ENCODE data around the gene SLC43A2. TPM values are rescaled to one million over a fixed set of nuclear protein-coding genes. Genes with fewer than 3 reads are reported as not detected.

Gene SLC43A2
- total RNA-seq, 2 experiments from 2014 or later, result 0.40 to 0.52 TPM

DNA sequence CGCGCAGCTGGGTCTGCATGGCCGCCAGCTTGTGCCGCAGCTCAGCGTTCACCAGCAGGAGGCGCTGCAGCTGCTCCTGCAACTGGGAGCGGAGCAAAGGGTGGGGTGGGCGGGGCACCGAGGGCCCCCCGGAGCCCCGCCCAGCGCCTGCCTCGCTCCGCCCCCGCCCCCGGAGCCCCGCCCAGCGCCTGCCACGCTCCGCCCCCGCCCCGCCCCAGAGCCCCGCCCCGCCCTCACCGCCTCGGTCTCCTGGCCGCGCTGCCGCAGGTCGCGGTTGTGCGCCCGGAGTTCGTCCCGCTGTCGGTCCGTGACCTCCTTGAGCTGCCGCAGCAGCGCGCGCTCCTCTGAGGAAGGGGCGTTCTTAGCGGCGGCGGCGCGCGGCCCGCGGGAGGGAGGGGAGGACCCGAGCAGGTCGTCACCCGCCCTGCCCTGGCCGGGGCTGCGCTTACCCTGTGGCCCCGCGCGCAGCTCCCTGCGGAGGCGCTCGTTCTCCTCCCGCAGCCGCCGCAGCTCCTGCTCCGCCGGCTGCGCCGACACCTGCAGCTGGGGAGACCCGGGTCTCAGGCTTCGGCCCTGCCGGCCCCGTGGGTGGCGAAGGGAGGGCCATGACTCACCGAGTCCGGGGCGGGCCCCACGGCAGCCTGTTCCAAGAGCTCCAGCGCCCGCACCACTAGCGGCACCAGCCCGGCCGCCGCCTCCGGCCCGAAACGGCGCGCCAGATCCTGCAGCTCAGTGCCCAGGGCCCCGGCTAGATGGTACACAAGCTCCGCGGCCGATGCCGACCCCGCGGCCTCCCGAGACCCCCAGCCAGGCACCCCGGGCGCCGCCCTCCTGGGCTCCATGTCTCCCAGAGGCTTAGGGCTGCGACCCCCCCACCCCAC is 20.6 kb upstream of the SLC43A2 start:
- Mint-ChIP-seq H3K27me3 (no peaks in the 10 kb centered on the region), H3K36me3 (ENCODE audit: low read depth) (peaks cover 29% of the 10 kb centered on the region), H3K9me3 (no peaks in the 10 kb centered on the region), H3K4me1 (peaks cover 31% of the 10 kb centered on the region), H3K27ac (peak overlapping the region; percentile 72), H3K4me3 (peak overlapping the region; percentile 61)
- CTCF ChIA-PET, result interaction anchor here (0.6 to 3.0 kb wide), 34 partner anchors 9 to 457 kb away, joined by 3 to 29 read pairs (median 4); partner anchors contain the start of genes INPP5K, PRPF8 and SLC43A2
- DNase-seq, result peak; percentile 94
- POLR2A ChIA-PET, result interaction anchor here (0.9 kb wide), 1 partner anchor 19 kb away, joined by 3 read pairs; no protein-coding TSS in a partner anchor

DNA sequence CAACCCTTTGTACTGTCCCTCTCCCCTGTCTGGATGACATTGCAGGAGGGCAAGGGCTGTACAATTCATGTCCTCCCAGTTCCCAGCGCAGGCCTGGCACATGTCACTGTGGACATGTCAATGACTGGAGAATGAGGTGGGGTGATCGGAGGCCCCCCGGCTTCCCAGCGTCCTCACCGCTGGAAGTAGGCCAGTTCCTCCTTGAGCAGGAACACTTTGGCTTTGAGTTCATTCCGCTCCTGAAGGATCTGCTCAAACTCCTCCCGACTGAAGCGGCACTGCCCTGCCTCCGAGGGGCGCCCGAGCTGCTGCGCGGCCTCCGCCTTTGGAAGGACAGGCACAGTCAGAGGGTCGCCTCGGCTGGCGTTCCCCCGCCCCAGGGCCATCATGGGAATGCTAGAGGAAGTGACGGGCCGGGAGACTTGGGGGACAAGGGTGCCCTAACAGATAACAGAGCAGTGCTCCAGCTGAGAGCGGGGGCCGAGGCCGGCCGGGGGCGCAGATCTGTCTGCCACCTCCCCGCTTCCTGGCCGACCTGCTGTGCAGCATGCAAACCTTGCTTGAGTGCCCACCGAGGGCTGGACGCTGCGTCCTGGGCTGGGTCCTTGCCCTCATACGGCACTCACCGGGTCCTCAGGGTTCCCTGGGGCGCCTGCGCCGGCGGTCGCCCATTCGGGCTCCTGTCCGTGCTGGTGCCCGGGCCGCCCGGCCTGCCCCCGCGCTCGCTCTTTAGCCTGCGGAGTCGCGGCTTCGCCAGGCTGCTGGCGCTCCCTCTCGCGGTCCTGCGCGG is 19.7 kb upstream of the SLC43A2 start:
- Mint-ChIP-seq H3K27me3 (no peaks in the 10 kb centered on the region), H3K4me3 (peak overlapping the region; percentile 61), H3K36me3 (ENCODE audit: low read depth) (peaks cover 21% of the 10 kb centered on the region), H3K9me3 (no peaks in the 10 kb centered on the region), H3K27ac (peak overlapping the region; percentile 64), H3K4me1 (peaks cover 34% of the 10 kb centered on the region)
- CTCF ChIA-PET, result interaction anchor here (0.6 to 3.0 kb wide), 22 partner anchors 8 to 456 kb away, joined by 3 to 29 read pairs (median 4); partner anchors contain the start of gene INPP5K
- POLR2A ChIA-PET, result no interaction called here
- DNase-seq, result no peak

GRCh38 chr17:1647802-1648171 is 19.2 kb upstream of the SLC43A2 start:
- DNase-seq, result no peak
- Mint-ChIP-seq H3K27me3 (no peaks in the 10 kb centered on the region), H3K36me3 (ENCODE audit: low read depth) (peaks cover 15% of the 10 kb centered on the region), H3K9me3 (no peaks in the 10 kb centered on the region), H3K4me3 (no peak overlapping the region), H3K27ac (no peak overlapping the region), H3K4me1 (peaks cover 34% of the 10 kb centered on the region)
- CTCF ChIA-PET, result interaction anchor here (0.6 to 3.0 kb wide), 8 partner anchors 8 to 455 kb away, joined by 3 to 29 read pairs (median 10); no protein-coding TSS in a partner anchor
- POLR2A ChIA-PET, result no interaction called here

DNA sequence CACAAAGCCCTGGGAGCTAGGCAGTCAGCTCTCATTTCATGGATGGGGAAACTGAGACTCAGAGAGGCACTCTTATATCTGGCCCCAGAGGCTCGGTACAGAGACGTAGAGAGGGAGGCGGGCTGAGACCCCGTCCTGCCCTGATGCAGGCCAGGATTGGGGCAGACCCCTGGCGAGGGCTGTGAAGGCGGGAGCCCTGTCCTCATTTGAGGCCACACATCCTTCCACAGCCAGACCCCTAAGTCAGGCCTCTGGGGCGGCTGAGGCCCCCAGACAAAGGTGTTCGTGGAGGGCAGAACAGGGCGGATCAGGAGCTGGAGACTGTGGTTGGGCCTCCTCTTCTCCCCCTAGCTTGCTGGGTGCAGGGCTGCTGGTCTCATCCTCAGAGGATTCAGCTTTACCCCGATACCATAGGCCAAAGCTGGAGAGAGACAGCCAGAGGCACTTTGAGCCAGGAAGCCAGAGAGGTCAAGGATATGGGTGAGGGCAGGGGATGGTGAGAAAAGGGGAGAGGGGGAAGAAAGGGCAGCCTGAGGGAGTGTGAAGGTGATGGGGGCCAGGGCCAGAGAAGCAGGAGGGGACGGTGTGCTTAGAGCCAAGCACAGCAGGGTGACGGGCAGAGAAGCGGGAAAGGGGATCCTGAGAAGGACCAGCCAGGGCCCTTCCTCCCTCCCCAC is 17.7 kb upstream of the SLC43A2 start:
- Mint-ChIP-seq H3K9me3 (no peaks in the 10 kb centered on the region), H3K27me3 (no peaks in the 10 kb centered on the region), H3K36me3 (ENCODE audit: low read depth) (peaks cover 5% of the 10 kb centered on the region), H3K4me3 (no peak overlapping the region), H3K4me1 (peaks cover 34% of the 10 kb centered on the region), H3K27ac (no peak overlapping the region)
- DNase-seq, result no peak
- ChIA-PET CTCF (interaction anchor here (0.5 to 1.9 kb wide), 6 partner anchors 10 to 244 kb away, joined by 3 to 5 read pairs (median 4); no protein-coding TSS in a partner anchor), POLR2A (interaction anchor here (0.6 kb wide), 1 partner anchor 130 kb away, joined by 7 read pairs; the partner anchor contains the start of gene INPP5K)

- H3K4me3 Mint-ChIP-seq, result peak within 1 kb of the TSS; percentile 73
- H3K9me3 Mint-ChIP-seq, result no peaks in the 10 kb centered on the region
- H3K4me1 Mint-ChIP-seq, result peaks cover 34% of the 10 kb centered on the region
- ChIA-PET POLR2A (interaction anchor here (0.6 kb wide), 1 partner anchor 129 kb away, joined by 7 read pairs; the partner anchor contains the start of gene INPP5K), CTCF (interaction anchor here (0.6 to 1.9 kb wide), 8 partner anchors 9 to 853 kb away, joined by 3 to 5 read pairs (median 3); no protein-coding TSS in a partner anchor)
- DNase-seq, result no peak
- no peaks in the 10 kb centered on the region for H3K36me3 Mint-ChIP-seq (ENCODE audit: low read depth)
- peak within 1 kb of the TSS; percentile 31 for H3K27ac Mint-ChIP-seq
- no peaks in the 10 kb centered on the region for H3K27me3 Mint-ChIP-seq
Observed at GRCh38 chr17:1645207-1646171, 16.9 kb upstream of the SLC43A2 start, which contains the start of gene SCARF1. TSS of gene SCARF1 (minus strand) at chr17:1645732. CDS start at chr17:1645697, 35 bp downstream.

GRCh38 chr17:1644493-1645206 is 16.0 kb upstream of the SLC43A2 start:
- Mint-ChIP-seq H3K27ac (peak overlapping the region; percentile 55), H3K36me3 (ENCODE audit: low read depth) (no peaks in the 10 kb centered on the region), H3K27me3 (no peaks in the 10 kb centered on the region), H3K4me1 (peaks cover 30% of the 10 kb centered on the region), H3K9me3 (no peaks in the 10 kb centered on the region), H3K4me3 (peak overlapping the region; percentile 73)
- DNase-seq, result no peak
- ChIA-PET CTCF (interaction anchor here (0.6 to 1.9 kb wide), 6 partner anchors 9 to 854 kb away, joined by 3 to 5 read pairs (median 3); no protein-coding TSS in a partner anchor), POLR2A (no interaction called here)

DNA sequence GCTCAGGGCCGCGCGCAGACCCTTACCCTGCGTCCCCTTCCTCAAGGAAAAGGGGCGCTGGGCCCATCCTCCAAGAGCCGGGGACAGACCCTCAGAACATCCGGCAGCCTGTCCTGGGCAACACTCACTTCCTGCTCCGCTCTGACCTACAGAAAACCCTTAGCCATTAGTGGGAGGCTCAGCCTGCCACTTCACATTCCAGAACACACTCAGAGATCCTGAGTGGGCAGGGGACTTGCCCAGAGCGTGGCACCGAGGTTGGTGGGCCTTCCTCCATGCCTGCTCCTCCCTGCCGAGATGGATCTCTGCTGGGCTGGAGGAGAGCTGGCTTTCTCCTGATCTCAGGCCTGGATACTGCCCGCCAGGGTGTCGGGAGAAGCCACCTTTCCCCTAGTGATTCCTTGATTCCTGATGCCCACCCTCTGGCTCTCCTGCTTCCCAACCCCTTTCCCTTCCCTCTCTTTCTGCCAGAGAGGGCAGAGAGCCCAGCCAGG is 15.4 kb upstream of the SLC43A2 start:
- POLR2A ChIA-PET, result no interaction called here
- Mint-ChIP-seq H3K9me3 (no peaks in the 10 kb centered on the region), H3K4me1 (peaks cover 30% of the 10 kb centered on the region), H3K4me3 (peak overlapping the region; percentile 73), H3K27me3 (no peaks in the 10 kb centered on the region), H3K27ac (peak overlapping the region; percentile 62), H3K36me3 (ENCODE audit: low read depth) (no peaks in the 10 kb centered on the region)
- DNase-seq, result no peak
- CTCF ChIA-PET, result interaction anchor here (0.6 to 1.8 kb wide), 3 partner anchors 8 to 94 kb away, joined by 3 read pairs; no protein-coding TSS in a partner anchor

- no peak overlapping the region for H3K4me3 Mint-ChIP-seq
- H3K4me1 Mint-ChIP-seq, result peaks cover 29% of the 10 kb centered on the region
- no peaks in the 10 kb centered on the region for H3K36me3 Mint-ChIP-seq (ENCODE audit: low read depth)
- no peaks in the 10 kb centered on the region for H3K27me3 Mint-ChIP-seq
- CTCF ChIA-PET, result interaction anchor here (0.6 to 1.8 kb wide), 2 partner anchors 33 to 93 kb away, joined by 3 read pairs; no protein-coding TSS in a partner anchor
- DNase-seq, result peak; percentile 60
- POLR2A ChIA-PET, result no interaction called here
- no peaks in the 10 kb centered on the region for H3K9me3 Mint-ChIP-seq
- H3K27ac Mint-ChIP-seq, result no peak overlapping the region
Observed at GRCh38 chr17:1643293-1643998, 14.8 kb upstream of the SLC43A2 start.

DNA sequence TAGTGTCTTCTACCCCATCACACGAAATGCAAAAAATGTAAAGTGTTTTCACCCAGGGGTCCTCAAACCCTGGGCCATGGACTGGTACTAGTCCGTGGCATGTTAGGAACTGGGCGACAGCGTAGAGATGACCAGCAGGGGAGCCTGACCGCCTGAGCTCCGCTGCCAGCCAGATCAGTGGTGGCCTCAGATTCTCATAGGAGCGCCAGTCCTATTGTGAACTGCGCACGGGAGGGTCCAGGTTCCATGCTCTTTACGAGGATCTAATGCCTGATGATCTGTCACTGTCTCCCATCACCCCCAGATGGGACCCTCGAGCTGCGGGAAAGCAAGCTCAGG is 12.4 kb upstream of the SLC43A2 start:
- no peak for DNase-seq
- no peak overlapping the region for H3K4me3 Mint-ChIP-seq
- no peak overlapping the region for H3K27ac Mint-ChIP-seq
- H3K4me1 Mint-ChIP-seq, result peaks cover 21% of the 10 kb centered on the region
- CTCF ChIA-PET, result interaction anchor here (2.0 to 4.9 kb wide), 3 partner anchors 8 to 11 kb away, joined by 6 to 22 read pairs (median 11); partner anchors contain the start of genes RILP and SLC43A2
- POLR2A ChIA-PET, result no interaction called here
- H3K27me3 Mint-ChIP-seq, result no peaks in the 10 kb centered on the region
- no peaks in the 10 kb centered on the region for H3K36me3 Mint-ChIP-seq (ENCODE audit: low read depth)
- no peaks in the 10 kb centered on the region for H3K9me3 Mint-ChIP-seq

- no peak overlapping the region for H3K27ac Mint-ChIP-seq
Observed at GRCh38 chr17:1640329-1641064, 11.9 kb upstream of the SLC43A2 start.

More at GRCh38 chr17:1640329-1641064, 11.9 kb upstream of the SLC43A2 start:
- no peaks in the 10 kb centered on the region for H3K9me3 Mint-ChIP-seq
- H3K27me3 Mint-ChIP-seq, result no peaks in the 10 kb centered on the region
- H3K36me3 Mint-ChIP-seq (ENCODE audit: low read depth), result no peaks in the 10 kb centered on the region
- H3K4me3 Mint-ChIP-seq, result no peak overlapping the region
- DNase-seq, result no peak
- POLR2A ChIA-PET, result no interaction called here
- CTCF ChIA-PET, result interaction anchor here (2.0 to 4.9 kb wide), 3 partner anchors 8 to 11 kb away, joined by 6 to 22 read pairs (median 11); partner anchors contain the start of genes RILP and SLC43A2
- peaks cover 15% of the 10 kb centered on the region for H3K4me1 Mint-ChIP-seq
